GM23338 (cell line): ENCODE measurements around the gene SPINK2.

Source experiments
- CTCF ChIP-seq, 2 experiments: fragments of 200-600 bp in 1 of 2; sonication (generic) in 1 of 2; conservative IDR thresholded peaks; 2 replicates each; pipeline versions ENCODE4 v1.5.1 to v1.6.1; 2016 to 2017; ENCODE audit warnings: antibody characterized with exemption in 2 of 2, low read depth in 2 of 2, mild to moderate bottlenecking in 2 of 2, moderate library complexity in 1 of 2
- EZH2 ChIP-seq: fragments of 200-600 bp; sonication (generic); IDR thresholded peaks from one replicate; pipeline ENCODE4 v1.8.0; 2017; ENCODE audit warnings: antibody characterized with exemption, mild to moderate bottlenecking, low read depth; ENCODE audit not compliant: unreplicated experiment
- EZH2phosphoT487 ChIP-seq: fragments of 200-600 bp; sonication (generic); IDR thresholded peaks from one replicate; pipeline ENCODE4 v1.8.1; 2018; ENCODE audit warnings: antibody characterized with exemption; ENCODE audit not compliant: unreplicated experiment
- JUNB ChIP-seq: IDR thresholded peaks from one replicate; pipeline ENCODE4 v1.6.1; 2016; ENCODE audit warnings: antibody characterized with exemption; ENCODE audit not compliant: unreplicated experiment
- NANOG ChIP-seq: IDR thresholded peaks from 2 replicates; pipeline ENCODE4 v1.6.1; 2016; ENCODE audit warnings: antibody characterized with exemption, borderline replicate concordance
- POLR2AphosphoS5 ChIP-seq: IDR thresholded peaks from 2 replicates; pipeline ENCODE4 v1.6.1; 2016; ENCODE audit warnings: antibody characterized with exemption, low read depth
- REST ChIP-seq: IDR thresholded peaks from one replicate; pipeline ENCODE4 v1.6.1; 2018; ENCODE audit warnings: antibody characterized with exemption; ENCODE audit not compliant: unreplicated experiment
- ZNF331 ChIP-seq: fragments of 250-450 bp; sonication (Bioruptor Pico); IDR thresholded peaks from 2 replicates; pipeline ENCODE4 v1.5.0; 2020; ENCODE audit warnings: low read depth, mild to moderate bottlenecking, moderate library complexity

- TF ChIP-seq CTCF (conservative IDR thresholded peaks at IDR 0.05; ENCODE audit: low read depth in 2 of 2) (no peak), JUNB (no peak), POLR2AphosphoS5 (no peak), REST (no peak), ZNF331 (CRISPR knock-in tag) (no peak), EZH2phosphoT487 (no peak), NANOG (no peak), EZH2 (no peak)
These were observed 30.8 kb downstream of the SPINK2 start for GRCh38 chr4:56790691-56791091.
